ELR (cell line): ENCODE results near the gene ZNF208.
"Not testable (repeated sequence)": the region's sequence is repeated elsewhere in the genome, so short reads cannot be mapped to it uniquely, and the experiment has no call there.

Experiments
- DNase-seq: peaks from one replicate; pipeline ENCODE4 v3.0.0-alpha.2; 2015; ENCODE audit warnings: low read depth

The ZNF208 gene

DNA sequence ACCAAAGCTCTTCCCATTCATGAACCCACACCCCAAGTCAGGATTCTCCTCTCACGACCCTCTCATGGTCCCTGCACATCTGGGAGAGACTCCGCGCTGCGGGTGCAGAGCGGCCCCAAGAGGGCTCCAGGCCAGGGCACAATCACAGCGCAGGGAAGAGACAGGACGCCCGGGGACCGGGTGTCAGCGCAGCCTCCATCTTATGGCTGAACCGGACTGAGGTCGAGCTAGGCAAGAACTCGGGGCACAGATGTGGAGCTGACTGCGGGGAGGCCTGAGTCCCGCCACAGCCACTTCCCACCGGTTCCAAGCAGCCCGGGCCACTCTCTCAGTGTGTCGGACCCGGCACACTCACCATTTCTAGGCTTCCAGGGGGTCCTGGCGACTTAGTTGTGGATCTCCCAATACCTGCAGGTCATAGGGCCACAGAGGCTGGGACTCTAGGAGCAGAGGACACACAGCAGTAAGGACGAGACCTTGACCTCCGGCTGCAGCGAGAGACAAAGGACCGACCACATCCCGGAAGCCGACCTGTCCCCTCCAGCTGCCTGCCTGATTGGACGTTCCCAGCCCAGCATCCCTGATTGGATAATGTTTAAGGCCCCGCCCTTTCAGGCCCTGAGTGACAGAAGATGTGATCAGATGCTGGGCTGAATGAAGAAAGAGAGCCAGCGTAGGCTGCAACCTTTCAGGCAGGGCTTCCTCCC lies at the start of gene ZNF208:
Gene ZNF208, minus strand, starts transcription at position 507 of the 707 bp plus-strand sequence. Its CDS starts 149 bp downstream, at position 358.
- DNase-seq: not testable (repeated sequence)

DNA sequence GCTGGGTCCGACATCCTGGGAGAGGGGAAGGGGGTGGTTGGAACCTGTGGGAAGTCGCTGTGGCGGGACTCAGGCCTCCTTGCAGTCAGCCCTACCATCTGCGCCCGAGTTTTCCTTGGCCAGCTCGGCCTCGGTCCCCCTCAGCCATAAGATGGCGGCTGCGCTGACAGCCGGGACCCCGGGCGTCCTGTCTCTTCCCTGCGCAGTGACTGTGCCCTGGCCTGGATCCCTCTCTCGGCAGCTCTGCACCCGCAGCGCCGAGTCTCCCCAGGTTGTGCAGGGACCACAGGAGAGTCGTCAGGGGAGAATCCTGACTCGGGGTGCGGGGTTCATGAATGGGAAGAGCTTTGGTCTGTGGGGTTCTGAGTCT lies 41.9 kb upstream of the ZNF208 start:
- DNase-seq: peak; percentile 22

DNA sequence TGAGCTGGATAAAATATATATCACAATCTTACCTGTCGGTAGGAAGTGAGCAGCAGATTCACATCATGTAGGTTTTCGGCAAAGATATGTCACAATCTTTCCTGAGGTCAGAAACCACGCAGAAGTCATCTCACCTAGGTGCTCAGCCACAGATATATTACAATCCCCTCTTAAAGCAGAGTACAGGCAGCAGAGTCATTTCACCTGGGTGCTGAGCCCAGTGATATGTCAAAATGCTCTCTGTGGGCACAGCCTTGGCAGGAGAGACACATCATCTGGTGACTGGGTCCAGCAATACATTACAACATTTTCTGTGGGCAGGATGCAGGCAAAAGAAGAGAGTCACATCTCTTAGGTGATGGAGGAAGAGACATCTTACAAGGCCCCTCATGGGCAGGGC lies 30.4 kb upstream of the ZNF208 start:
- not testable (repeated sequence) for DNase-seq

DNA sequence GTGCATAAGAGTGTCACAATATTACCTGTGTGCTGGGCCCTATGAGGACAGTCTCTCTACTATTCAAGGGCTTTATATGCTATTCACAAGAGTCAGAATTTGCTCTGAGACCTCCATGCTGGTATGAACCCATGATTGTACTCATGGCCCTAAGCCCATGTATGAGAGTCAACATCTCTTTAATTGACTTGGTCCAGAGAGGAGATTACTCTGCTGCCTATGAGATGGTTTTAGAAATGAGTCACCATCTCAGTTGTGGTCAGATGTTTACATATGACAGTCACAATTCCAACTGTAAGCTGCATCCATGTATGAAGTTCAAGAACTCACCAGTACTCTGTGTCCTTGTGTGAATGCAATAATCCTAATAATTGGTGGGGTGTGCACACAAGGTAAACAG lies 19.9 kb upstream of the ZNF208 start:
- DNase-seq: no peak

DNA sequence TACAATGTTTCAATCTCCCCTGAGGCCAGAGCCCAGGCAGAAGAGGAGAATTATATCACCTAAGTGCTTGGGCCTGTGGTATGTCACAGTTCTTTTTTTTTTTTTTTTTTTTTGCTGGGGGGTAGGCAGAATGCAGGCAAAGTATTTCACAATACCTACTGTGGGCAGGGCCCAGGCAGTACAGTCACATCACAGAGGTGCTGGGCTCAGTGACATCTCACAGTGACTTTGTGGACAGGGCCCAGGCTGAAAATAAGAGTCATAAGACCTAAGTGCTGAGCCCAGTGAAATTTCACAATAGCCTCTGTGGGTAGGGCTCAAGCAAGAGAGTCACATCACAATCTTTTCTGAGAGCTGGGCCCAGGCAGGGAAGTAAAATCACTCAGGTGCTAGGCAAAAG lies 15.9 kb upstream of the ZNF208 start:
- DNase-seq: no peak

DNA sequence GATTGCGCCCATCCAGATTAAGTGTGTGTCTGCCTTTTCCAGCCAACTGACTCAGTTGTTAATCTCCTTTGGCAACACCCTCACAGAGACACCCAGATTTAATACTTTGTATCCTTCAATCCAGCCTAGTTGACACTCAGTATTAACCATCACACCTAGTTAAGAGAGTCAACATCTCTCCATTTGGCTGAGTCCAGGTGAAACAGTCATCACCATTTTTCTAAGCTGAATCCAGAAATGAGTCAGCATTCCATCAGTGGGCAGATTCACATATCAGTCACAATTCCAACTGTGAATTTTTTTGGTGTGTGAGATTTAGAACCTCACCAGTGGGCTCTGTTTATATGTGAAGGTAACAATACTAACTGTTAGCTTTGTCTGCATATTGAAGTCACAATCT lies 14.8 kb upstream of the ZNF208 start:
- not testable (repeated sequence) for DNase-seq

DNA sequence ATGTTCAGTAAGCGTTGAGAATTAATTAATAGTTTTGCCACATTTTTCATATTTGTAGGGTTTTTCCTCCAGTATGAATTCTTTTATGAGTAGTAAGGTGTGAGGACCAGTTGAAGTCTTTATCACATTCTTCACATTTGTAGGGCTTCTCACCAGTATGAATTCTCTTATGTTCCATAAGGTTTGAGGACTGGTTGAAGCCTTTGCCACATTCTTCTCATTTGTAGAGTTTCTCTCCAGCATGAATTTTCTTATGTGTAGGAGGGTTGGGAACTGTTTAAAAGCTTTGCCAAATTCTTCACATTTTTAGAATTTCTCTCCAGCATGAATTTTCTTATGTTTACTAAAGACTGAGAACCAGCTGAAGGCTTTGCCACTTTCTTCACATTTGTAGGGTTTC lies 40.3 kb downstream of the ZNF208 start:
- DNase-seq: no peak

DNA sequence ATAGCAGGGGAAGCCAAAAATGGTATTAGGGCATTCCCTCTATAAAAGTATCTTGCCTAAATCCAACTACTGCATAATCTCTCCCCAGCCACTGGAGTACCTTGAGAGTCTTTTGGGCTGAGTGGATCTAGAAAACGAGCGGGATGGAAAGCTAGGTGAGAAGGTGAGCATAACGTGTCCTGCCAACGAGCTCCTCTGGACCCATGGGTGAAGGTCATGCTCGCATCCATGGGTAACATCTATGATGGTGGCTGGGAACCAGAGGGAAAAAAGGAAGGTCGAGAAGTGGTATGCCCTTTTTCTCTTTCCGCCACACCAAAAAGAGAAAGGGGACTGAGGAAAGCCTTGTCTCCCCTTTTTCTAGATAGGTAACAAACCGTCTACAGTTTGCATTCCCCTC lies 63.0 kb downstream of the ZNF208 start:
- peak; percentile 13 for DNase-seq

DNA sequence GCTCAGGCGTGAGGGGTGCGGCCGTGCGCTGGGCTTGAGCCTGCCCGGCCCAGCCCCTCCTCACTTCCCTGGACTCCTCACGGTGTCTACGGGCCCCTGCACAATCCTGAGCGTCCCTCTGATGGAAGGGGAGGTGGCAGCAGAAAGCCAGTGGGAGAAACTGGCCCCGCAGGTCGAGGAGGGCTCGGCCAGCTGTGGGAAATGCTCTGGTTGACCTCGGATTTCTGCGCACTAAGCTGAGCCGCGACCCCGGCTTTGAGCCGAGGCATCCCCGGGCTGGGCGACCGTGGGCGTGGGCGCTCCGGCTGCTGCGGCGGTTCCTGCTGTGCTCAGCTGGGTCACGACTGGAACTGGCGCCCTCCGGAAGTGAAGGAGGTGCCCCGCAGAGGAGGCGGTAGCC lies 70.1 kb downstream of the ZNF208 start:
- no peak for DNase-seq

DNA sequence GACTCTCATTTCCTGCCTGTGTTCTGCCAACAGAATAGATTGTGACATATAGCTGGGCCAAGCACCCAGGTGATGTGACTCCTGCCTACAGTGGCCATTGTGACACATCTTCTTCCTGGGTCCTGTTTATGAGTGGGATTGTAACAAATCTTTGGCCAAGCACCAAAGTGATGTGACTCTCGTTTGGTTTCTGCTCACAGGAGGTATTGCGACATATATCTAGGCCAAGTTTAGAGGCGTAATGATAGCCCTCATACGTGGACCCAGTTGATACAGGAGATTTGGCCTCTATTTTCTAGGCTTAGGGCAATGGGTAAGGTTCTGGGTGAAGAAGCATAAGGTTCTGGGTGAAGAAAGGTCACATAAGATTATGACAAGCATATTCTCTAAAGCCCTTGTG lies 76.2 kb downstream of the ZNF208 start:
- DNase-seq: no peak

DNA sequence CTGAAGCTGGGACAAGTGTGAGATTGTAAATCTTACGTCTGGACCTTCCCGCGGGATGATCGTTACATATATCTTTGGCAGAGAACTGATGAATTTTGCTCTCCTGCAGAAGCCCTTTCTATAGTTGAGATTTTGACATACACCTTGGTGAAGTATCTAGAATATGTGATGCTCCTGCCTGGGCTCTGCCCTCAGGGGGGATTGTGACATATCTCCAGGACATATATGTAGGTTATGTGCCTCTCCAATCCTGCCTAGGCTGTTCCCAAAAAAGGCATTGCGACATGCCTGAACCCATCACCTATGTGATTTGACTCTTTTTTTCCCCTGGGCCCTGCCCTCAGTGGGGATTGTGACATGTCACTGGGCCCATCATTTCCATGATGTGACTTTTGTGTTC lies 76.6 kb downstream of the ZNF208 start:
- DNase-seq: no peak

DNA sequence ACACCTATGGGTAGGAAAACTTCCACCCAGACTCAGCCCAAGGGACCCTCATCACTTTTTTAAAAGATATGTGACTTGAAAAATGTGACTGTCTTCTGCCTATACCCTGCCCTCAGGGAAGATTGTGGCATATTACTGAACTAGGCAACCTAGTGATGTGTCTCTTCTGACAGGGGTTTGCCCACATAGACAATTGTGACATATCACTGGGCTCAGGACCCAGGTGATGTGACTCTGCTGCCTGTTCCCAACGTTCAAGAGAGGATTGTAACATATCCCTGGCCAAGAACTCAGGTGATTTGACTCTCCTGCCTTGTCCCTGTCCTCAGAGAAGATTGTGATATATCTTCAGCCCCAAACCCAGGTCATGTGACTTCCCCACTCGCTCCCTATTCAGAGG lies 88.5 kb downstream of the ZNF208 start:
- DNase-seq: no peak

DNA sequence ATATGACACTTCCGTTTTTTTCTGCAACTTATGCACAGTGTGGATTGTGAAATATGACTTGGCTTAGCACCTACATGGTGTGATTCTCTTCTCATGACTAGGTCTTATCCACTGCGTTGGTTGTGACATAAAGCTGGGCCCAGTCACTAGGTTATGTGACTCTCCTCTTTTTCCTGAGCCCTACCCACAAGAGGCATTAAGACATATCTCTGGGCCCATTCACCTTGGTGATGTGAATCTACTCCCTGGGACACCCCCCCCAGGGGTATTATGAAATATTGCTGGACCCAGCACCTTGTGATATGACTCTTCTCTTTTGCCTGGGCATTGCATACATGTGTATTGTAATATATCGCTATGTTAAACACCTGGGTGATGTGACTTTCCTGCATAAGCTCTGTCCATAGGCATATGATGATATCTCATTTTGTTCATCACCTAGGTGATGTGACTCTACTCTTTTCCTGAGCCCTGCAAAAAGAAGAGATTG lies 89.0 kb downstream of the ZNF208 start:
- no peak for DNase-seq

DNA sequence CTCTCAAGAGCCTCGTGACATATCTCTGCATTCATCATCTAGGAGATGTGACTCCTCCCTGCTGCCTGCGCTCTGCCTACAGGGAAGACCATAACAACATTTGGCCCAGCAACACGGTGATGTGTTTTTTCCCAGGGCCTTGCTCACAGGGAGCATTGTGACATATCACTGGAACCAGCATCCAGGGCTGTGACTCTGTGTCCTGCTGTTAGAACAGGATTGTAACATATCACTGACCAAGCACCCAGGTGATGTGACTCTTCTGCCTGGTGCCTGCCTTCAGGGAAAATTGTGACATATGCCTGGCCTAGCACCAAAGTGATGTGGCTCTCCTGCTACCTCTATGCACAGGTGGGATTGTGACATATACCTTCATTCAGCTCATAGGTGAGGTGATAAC lies 95.3 kb downstream of the ZNF208 start:
- no peak for DNase-seq

DNA sequence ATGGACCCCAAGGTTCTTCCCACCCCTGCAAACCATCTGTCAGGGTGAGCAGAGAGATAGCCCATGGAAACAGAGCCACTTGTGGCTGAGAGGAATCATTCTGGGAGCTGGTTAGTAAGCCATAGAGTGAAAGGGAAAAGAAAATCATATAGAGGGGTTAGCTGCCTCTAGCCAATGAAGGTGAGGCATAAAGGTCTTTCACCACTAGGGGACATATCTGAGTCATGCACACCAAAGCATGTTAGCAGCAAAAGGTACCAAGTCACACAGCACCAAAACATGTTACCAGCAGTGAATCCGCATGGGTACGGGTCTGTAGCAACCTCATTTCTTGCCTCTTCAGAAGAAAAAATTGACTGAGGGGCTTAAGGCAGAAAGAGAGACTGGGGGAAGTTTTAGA lies 98.1 kb downstream of the ZNF208 start:
- DNase-seq: peak; percentile 2

DNA sequence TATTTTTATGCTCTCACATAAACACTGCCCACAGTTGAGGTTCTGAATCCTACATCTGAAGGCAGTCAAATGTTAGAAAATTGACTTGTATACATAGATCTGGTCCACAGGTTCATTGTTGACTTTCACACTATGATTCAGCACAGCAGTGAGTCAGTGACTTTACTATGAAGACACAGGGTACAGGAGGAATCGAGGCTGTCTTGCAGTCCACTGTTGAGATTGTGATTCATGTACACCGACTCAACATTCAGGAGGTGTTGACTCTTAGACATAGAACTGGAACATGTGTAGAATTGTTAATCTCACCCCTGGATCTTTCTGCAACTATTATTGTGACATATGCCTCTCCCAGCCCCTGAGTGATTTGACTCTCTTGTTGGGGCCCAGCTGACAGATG lies 100.4 kb downstream of the ZNF208 start:
- no peak for DNase-seq

DNA sequence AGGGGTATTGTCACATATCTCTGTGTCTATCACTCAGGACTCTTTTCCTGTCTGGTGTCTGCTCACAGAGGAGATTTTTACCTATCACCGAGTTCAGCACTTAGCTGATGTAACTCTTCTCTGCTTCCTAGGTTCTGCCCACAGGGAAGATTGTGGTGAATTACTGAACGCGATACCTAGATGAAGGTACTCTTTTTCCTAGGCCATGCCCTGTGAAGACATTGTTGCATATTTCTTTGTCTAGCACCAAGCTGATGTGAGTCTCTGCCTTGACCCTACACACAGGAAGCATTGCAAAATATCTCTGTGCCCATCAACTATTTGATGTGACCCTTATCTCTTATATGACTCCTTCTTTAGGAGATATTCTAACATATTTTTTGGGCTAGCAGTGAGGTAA lies 102.7 kb downstream of the ZNF208 start:
- no peak for DNase-seq

DNA sequence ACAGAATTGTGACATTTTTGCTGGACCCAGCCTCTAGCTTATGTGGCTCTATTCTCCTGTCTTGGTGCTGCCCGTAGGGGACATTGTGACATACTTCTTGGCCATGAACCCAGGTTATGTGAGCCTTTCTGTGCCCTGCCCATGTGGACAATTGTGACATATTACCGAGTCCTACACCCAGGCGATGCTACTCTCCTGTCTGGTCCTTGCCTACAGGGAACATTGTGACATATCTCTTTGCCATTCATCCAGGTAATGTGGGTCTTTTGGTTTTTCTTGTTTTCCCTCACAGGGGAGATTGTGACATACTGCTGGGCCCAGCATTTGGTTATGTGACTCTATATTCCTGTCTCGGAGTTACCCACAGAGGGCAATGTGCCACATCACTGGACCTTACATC lies 103.2 kb downstream of the ZNF208 start:
- DNase-seq: no peak

DNA sequence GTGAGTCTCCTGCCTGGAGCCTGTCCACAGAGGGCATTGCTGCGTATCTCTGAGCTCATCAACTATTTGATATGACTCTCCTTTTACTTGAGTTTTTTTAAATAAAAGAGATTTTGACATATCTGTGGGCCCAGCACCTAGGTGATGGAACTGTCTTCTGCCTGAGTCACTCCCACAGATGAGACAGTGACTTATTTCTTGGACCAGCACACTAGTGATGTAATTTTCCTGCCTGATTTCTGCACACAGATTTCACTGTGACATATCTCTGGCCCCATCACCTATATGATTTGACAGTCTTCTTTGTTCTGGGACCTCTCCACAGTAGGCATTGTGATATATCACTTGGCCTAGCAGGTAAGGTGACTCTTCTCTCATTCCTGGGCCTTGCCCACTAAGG lies 108.2 kb downstream of the ZNF208 start:
- DNase-seq: no peak

DNA sequence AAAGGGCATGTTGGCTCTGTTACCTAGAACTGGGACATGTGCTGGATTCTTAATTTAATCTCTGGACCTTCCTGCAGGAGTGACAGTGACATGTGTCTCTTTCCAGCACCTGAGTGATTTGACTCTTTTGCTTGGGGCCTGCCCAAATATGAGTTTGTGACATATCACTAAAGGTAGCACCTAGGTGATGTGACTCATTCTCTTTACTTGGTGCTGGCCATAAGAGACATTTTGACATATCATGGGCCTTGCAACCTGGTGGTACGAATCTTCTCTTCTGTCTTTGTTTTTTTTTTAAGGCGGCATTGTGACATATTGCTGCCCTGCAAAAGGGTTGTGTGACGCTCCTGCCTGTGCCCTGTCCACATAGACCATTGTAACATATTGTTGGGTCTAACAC lies 108.9 kb downstream of the ZNF208 start:
- DNase-seq: no peak

DNA sequence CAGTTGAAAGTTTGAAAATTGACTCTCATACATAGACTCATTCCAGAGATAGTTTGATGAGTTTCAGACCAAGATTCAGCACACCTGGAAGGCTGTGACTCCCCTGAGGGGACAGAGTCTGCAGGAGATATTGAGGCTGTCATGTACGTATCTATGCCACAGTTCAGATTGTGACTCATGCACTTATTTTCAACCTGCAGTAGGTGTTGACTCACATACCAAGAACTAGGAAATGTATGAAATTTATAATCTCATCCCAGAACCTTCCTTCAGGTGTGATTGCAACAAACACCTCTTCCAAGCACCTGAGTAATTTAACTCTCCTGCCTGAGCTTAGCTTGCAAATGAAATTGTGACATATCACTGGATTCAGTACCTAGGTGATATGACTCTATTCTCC lies 110.3 kb downstream of the ZNF208 start:
- DNase-seq: no peak

DNA sequence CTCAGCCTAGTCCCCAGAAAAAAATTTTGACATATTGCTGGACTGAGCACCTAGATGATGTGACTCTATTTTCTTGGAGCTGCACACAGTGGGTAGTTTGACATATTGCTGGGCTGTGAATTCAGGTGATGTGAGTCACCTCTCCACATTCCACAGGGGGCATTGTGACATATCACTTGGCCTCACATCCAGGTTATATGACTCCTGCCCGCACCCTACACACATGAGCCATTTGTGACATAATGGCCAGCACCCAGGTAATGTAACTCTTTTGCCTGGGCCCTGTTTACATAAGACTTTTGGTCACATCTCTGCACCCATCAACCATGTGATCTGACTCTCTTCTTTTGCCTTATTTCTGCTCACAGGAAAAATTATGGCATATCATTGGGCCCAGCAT lies 119.7 kb downstream of the ZNF208 start:
- no peak for DNase-seq

DNA sequence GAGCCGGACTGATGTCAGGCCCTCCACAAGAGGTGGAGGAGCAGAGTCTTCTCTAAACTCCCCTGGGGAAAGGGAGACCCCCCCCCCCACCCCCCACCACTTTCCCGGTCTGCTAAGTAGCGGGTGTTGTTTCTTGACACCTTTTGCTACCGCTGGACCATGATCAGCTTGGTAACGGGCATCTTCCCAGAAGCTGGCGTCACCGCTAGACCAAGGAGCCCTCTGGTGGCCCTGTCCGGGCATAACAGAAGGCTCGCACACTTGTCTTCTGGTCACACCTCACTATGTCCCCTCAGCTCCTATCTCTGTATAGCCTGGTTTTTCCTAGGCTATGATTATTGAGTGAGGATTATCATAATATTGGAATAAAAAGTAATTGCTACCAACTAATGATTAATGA lies 120.7 kb downstream of the ZNF208 start:
- DNase-seq: not testable (repeated sequence)

DNA sequence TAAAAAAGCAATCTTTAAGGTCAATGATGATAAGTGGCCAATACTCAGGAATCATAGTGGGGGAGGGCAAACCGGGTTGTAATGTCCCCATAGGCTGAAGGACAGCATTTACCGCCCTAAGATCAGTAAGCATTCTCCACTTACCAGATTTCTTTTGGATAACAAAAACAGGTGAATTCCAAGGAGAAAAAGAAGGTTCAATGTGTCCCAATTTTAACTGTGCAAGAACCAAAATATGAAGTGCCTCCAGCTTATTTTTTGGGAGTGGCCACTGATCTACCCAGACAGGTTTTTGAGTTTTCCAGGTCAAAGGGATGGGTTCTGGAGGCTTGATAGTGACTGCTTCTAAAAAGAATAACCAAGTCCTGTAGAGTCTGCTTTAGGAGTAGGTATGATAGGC lies 125.2 kb downstream of the ZNF208 start:
- not testable (repeated sequence) for DNase-seq
